HepG2 (cell line): Measurements from ENCODE around the gene TFF2. TPM values are rescaled to one million over a fixed set of nuclear protein-coding genes. Genes with fewer than 3 reads are reported as not detected.

Experiments used
- CEBPG ChIP-seq: IDR thresholded peaks from 2 replicates; pipeline ENCODE4 v1.6.1; 2016
- CHCHD3 ChIP-seq: sonication (generic); formaldehyde crosslinking; IDR thresholded peaks from 2 replicates; pipeline ENCODE4 v1.8.0; 2022; ENCODE audit warnings: mild to moderate bottlenecking, missing genetic modification reagents, moderate library complexity
- DNMT3B ChIP-seq: conservative IDR thresholded peaks from 2 replicates; pipeline ENCODE4 v1.6.1; 2016; ENCODE audit warnings: missing biosample characterization, control low read depth
- EHMT2 ChIP-seq: fragments of 200-600 bp; sonication (generic); IDR thresholded peaks from 2 replicates; pipeline ENCODE4 v1.7.0; 2017; ENCODE audit warnings: antibody characterized with exemption, low read depth, low read length, borderline replicate concordance
- FOSL2 ChIP-seq: sonication (generic); formaldehyde crosslinking; IDR thresholded peaks from 2 replicates; pipeline ENCODE4 v1.4.0; 2020; ENCODE audit warnings: missing genetic modification reagents
- GPBP1L1 ChIP-seq: sonication (generic); formaldehyde crosslinking; IDR thresholded peaks from 2 replicates; pipeline ENCODE4 v1.5.0; 2020; ENCODE audit warnings: mild to moderate bottlenecking, missing genetic modification reagents
- MXD4 ChIP-seq: IDR thresholded peaks from 2 replicates; pipeline ENCODE4 v1.6.1; 2016; ENCODE audit warnings: mild to moderate bottlenecking, missing biosample characterization, missing genetic modification reagents
- RARG ChIP-seq: sonication (generic); formaldehyde crosslinking; IDR thresholded peaks from 2 replicates; pipeline ENCODE4 v1.4.0; 2020; ENCODE audit warnings: low read depth, mild to moderate bottlenecking, missing genetic modification reagents
- SCMH1 ChIP-seq: sonication (generic); formaldehyde crosslinking; IDR thresholded peaks from 2 replicates; pipeline ENCODE4 v1.9.0; 2021; ENCODE audit warnings: missing genetic modification reagents, mild to moderate bottlenecking, borderline replicate concordance
- TEAD3 ChIP-seq: optimal IDR thresholded peaks from 2 replicates; pipeline ENCODE3; 2016; ENCODE audit warnings: borderline replicate concordance
- ZNF335 ChIP-seq: sonication (generic); formaldehyde crosslinking; IDR thresholded peaks from 2 replicates; pipeline ENCODE4 v1.4.0; 2020; ENCODE audit warnings: missing genetic modification reagents
- ZNF639 ChIP-seq: conservative IDR thresholded peaks from 2 replicates; pipeline ENCODE4 v1.6.1; 2018; ENCODE audit warnings: missing genetic modification reagents
- ZNF772 ChIP-seq: sonication (generic); formaldehyde crosslinking; IDR thresholded peaks from 2 replicates; pipeline ENCODE4 v1.5.0; 2020; ENCODE audit warnings: mild to moderate bottlenecking, missing genetic modification reagents
- ZNF790 ChIP-seq: sonication (generic); formaldehyde crosslinking; IDR thresholded peaks from 2 replicates; pipeline ENCODE4 v1.8.0; 2022; ENCODE audit warnings: missing genetic modification reagents, mild to moderate bottlenecking, borderline replicate concordance
- polyA plus RNA-seq, 8 experiments: library from polyadenylated mRNA; depleted of rRNA in 3 of 8; stranded (reverse) in 7 of 8; unstranded in 1 of 8; fragments of >200 nt; fragmentation: Illumina TruSeq in 4 of 8; extraction: Trizol in 4 of 8; gene quantifications; 2 replicates each; pipeline versions ENCODE4 v1.2.1 to v1.2.3, GENCODE V29; 2011 to 2016; ENCODE audit warnings: low read depth in 4 of 8, missing spikeins in 1 of 8, mixed read lengths in 1 of 8; ENCODE audit not compliant: insufficient read depth in 1 of 8
- total RNA-seq, 5 experiments: library from RNA; depleted of rRNA; stranded (reverse); fragments of >200 nt; fragmentation: Illumina TruSeq; extraction: Trizol; gene quantifications; 2 replicates each; pipeline ENCODE4 v1.2.3, GENCODE V29; 2016; ENCODE audit warnings: low read depth in 1 of 5
- TF ChIP-seq, protein P1 (sequence below): sonication (generic); formaldehyde crosslinking; IDR thresholded peaks from 2 replicates; pipeline ENCODE4 v1.9.0; 2021; ENCODE audit warnings: mild to moderate bottlenecking, missing genetic modification reagents
- TF ChIP-seq, protein P2 (sequence below): sonication (generic); formaldehyde crosslinking; IDR thresholded peaks from 2 replicates; pipeline ENCODE4 v1.5.1; 2020; ENCODE audit warnings: mild to moderate bottlenecking, missing genetic modification reagents, moderate library complexity
- TF ChIP-seq, protein P3 (sequence below): sonication (generic); formaldehyde crosslinking; IDR thresholded peaks from 2 replicates; pipeline ENCODE4 v1.4.0; 2020; ENCODE audit warnings: missing genetic modification reagents

TFF2 gene
- total and polyA plus RNA-seq, 2 of the 13 experiments (the other 11 are each of a cell fraction or from before 2014, with no cell fraction given) = 1.5 TPM; not detected in 1

DNA sequence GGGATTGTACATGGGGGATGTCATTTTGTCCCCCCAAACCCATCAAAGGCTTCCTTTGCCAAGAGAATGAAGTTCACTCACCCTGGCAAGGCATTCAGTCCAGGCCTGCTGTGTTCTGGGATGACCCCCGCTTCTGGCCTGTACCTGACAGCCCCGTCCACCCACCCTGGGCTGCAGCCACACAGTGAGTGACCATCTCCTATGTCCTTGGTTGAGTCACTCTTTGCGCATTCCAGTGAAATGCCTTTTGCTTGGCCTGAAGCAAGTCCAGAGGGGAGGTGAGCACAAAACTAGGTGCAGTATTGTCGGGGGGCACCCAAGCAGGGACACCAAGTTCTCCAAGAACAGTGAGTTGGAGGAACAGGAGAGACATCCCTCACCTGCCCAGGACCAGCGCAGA lies 34.8 kb upstream of the TFF2 start (continued):
- no peak for TF ChIP-seq DNMT3B (CRISPR knock-in tag)
- TF ChIP-seq, protein P1, sequence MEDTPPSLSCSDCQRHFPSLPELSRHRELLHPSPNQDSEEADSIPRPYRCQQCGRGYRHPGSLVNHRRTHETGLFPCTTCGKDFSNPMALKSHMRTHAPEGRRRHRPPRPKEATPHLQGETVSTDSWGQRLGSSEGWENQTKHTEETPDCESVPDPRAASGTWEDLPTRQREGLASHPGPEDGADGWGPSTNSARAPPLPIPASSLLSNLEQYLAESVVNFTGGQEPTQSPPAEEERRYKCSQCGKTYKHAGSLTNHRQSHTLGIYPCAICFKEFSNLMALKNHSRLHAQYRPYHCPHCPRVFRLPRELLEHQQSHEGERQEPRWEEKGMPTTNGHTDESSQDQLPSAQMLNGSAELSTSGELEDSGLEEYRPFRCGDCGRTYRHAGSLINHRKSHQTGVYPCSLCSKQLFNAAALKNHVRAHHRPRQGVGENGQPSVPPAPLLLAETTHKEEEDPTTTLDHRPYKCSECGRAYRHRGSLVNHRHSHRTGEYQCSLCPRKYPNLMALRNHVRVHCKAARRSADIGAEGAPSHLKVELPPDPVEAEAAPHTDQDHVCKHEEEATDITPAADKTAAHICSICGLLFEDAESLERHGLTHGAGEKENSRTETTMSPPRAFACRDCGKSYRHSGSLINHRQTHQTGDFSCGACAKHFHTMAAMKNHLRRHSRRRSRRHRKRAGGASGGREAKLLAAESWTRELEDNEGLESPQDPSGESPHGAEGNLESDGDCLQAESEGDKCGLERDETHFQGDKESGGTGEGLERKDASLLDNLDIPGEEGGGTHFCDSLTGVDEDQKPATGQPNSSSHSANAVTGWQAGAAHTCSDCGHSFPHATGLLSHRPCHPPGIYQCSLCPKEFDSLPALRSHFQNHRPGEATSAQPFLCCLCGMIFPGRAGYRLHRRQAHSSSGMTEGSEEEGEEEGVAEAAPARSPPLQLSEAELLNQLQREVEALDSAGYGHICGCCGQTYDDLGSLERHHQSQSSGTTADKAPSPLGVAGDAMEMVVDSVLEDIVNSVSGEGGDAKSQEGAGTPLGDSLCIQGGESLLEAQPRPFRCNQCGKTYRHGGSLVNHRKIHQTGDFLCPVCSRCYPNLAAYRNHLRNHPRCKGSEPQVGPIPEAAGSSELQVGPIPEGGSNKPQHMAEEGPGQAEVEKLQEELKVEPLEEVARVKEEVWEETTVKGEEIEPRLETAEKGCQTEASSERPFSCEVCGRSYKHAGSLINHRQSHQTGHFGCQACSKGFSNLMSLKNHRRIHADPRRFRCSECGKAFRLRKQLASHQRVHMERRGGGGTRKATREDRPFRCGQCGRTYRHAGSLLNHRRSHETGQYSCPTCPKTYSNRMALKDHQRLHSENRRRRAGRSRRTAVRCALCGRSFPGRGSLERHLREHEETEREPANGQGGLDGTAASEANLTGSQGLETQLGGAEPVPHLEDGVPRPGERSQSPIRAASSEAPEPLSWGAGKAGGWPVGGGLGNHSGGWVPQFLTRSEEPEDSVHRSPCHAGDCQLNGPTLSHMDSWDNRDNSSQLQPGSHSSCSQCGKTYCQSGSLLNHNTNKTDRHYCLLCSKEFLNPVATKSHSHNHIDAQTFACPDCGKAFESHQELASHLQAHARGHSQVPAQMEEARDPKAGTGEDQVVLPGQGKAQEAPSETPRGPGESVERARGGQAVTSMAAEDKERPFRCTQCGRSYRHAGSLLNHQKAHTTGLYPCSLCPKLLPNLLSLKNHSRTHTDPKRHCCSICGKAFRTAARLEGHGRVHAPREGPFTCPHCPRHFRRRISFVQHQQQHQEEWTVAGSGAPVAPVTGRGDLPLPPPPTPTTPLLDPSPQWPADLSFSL = 0 out of 2 replicates have a peak, but pooled peaks have one; percentile 42
- TF ChIP-seq GPBP1L1 (CRISPR knock-in tag) = no peak
- TF ChIP-seq, protein P2, sequence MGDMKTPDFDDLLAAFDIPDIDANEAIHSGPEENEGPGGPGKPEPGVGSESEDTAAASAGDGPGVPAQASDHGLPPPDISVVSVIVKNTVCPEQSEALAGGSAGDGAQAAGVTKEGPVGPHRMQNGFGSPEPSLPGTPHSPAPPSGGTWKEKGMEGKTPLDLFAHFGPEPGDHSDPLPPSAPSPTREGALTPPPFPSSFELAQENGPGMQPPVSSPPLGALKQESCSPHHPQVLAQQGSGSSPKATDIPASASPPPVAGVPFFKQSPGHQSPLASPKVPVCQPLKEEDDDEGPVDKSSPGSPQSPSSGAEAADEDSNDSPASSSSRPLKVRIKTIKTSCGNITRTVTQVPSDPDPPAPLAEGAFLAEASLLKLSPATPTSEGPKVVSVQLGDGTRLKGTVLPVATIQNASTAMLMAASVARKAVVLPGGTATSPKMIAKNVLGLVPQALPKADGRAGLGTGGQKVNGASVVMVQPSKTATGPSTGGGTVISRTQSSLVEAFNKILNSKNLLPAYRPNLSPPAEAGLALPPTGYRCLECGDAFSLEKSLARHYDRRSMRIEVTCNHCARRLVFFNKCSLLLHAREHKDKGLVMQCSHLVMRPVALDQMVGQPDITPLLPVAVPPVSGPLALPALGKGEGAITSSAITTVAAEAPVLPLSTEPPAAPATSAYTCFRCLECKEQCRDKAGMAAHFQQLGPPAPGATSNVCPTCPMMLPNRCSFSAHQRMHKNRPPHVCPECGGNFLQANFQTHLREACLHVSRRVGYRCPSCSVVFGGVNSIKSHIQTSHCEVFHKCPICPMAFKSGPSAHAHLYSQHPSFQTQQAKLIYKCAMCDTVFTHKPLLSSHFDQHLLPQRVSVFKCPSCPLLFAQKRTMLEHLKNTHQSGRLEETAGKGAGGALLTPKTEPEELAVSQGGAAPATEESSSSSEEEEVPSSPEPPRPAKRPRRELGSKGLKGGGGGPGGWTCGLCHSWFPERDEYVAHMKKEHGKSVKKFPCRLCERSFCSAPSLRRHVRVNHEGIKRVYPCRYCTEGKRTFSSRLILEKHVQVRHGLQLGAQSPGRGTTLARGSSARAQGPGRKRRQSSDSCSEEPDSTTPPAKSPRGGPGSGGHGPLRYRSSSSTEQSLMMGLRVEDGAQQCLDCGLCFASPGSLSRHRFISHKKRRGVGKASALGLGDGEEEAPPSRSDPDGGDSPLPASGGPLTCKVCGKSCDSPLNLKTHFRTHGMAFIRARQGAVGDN (CRISPR knock-in tag) = no peak; the same call in 1 of the 2 replicates
- TF ChIP-seq FOSL2 (CRISPR knock-in tag) = peak; percentile 87
- no peak for TF ChIP-seq ZNF790
- no peak for TF ChIP-seq RARG (CRISPR knock-in tag)
- TF ChIP-seq EHMT2 = no peak
- no peak for TF ChIP-seq CHCHD3 (CRISPR knock-in tag)
- no peak for TF ChIP-seq ZNF335
- 0 out of 2 replicates have a peak, but pooled peaks have one; percentile 0 for TF ChIP-seq MXD4 (CRISPR knock-in tag)
- TF ChIP-seq, protein P3, sequence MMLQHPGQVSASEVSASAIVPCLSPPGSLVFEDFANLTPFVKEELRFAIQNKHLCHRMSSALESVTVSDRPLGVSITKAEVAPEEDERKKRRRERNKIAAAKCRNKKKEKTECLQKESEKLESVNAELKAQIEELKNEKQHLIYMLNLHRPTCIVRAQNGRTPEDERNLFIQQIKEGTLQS (CRISPR knock-in tag) = no peak
- TF ChIP-seq ZNF639 = no peak
- TF ChIP-seq CEBPG (CRISPR knock-in tag) = no peak
- TF ChIP-seq SCMH1 (CRISPR knock-in tag) = no peak
- no peak for TF ChIP-seq ZNF772 (CRISPR knock-in tag)
- peak; percentile 27 for TF ChIP-seq TEAD3 (CRISPR knock-in tag)
